ENCODE data around the gene MSLN.

MSLN gene

GRCh38 chr16:723695-724094 is 36.8 kb upstream of the MSLN start:
- DNase-seq, result no peak

GRCh38 chr16:724188-725040 is 36.1 kb upstream of the MSLN start:
- no peak for DNase-seq

GRCh38 chr16:725041-725376 is 35.5 kb upstream of the MSLN start:
- DNase-seq, result no peak

GRCh38 chr16:725463-726187 is 34.9 kb upstream of the MSLN start:
- peak; percentile 41 for DNase-seq

- no peak for DNase-seq
These were observed 34.4 kb upstream of the MSLN start for GRCh38 chr16:726188-726437.

GRCh38 chr16:726438-727290 is 33.9 kb upstream of the MSLN start, which contains the start of the genes CCDC78 and HAGHL:
Gene CCDC78, minus strand, starts transcription at chr16:726443. Its CDS starts 76 bp downstream, at chr16:726367.
Gene HAGHL, plus strand, starts transcription at chr16:727106. Its CDS starts 404 bp downstream, at chr16:727510.
- no peak for DNase-seq

- DNase-seq, result no peak
These were observed 33.1 kb upstream of the MSLN start for GRCh38 chr16:727291-727977.

GRCh38 chr16:728131-728889 is 32.2 kb upstream of the MSLN start:
- peak; percentile 65 for DNase-seq

- no peak for DNase-seq
These were observed 31.4 kb upstream of the MSLN start for GRCh38 chr16:728890-729744.

- no peak for DNase-seq
These were observed 30.5 kb upstream of the MSLN start for GRCh38 chr16:729768-730665.

GRCh38 chr16:730666-731509 is 29.6 kb upstream of the MSLN start:
- no peak for DNase-seq

GRCh38 chr16:732332-732731 is 28.2 kb upstream of the MSLN start:
- DNase-seq, result no peak

GRCh38 chr16:732936-733335 is 27.6 kb upstream of the MSLN start:
- no peak for DNase-seq

- DNase-seq, result no peak
These were observed 26.9 kb upstream of the MSLN start for GRCh38 chr16:733382-734207.

GRCh38 chr16:734208-734980 is 26.1 kb upstream of the MSLN start:
- no peak for DNase-seq

GRCh38 chr16:734981-735881 is 25.3 kb upstream of the MSLN start:
- no peak for DNase-seq

All from NCI-H2171 (cell line).